Stimulated activated naive CD4-positive, alpha-beta T cell treated with Interleukin-2 at 50 U/mL for 16 hours (primary cell): Measurements from ENCODE around the gene KCNN3.
A peak's percentile ranks its signal among the peaks of the same experiment; 100 is the strongest.

ENCODE experiments used
- DNase-seq: peaks from one replicate; lab custom pipeline; 2025; lab: John Stamatoyannopoulos, UW

The KCNN3 gene

GRCh38 chr1:154861607-154862094, 8.4 kb downstream of the KCNN3 start:
- DNase-seq: no peak

- DNase-seq: no peak
Measured at GRCh38 chr1:154860156-154860870, 9.8 kb downstream of the KCNN3 start.

DNA sequence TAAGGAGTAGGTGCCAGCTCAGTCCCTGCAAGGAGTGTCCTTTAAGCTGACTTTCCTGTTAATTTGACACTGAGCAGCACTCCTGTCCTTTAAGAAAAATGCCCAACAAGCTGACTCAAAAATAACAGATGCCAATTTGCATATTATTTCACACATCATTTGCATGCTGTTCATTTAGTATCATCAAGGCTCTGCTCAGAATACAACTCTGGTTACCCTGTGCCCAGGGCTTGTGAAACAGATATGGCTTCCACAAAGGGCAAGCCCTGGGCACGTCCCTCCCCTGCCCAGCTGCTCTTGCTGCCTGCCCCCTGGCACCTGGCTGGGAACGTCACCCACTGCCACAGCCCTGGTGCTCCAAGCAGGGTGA, 10.3 kb downstream of the KCNN3 start:
- DNase-seq: no peak

- no peak for DNase-seq
Measured at GRCh38 chr1:154859151-154859785, 10.8 kb downstream of the KCNN3 start.

DNA sequence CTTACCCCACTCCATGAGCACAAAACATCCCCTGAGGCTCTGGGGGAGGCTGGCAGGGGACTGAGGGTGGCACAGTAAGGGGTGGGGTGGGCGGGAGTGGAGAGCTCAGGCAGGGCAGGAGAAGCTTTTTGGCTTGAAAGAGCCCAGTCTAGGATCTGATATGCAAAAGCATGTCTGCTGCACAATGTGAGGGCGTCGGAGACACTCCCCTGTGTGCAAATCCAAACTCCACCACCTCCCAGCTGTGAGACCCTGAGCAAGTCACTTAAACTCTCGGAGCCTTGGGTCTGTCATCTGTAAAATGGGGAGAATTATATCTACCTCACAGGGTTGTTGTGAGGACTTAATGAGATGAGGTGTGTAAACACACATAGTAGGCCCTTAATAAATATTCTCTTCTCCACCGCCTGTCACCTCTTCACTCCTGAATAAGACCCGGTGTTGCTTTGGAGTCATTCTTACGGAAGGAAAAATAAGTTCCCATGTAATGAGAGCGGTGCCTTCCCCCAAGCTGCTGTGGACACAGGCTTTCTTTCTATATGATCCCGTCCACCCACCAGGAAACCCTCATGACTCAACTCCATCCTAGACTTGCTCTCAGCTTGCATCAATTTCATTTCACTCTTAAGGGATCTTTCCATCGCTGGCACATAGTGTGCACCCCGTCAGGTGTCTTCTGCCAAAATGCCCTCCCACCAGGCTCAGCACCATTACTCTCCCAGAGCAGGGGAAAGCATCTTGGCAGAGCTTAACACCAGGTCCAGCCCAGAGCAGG, 12.5 kb downstream of the KCNN3 start:
- DNase-seq: no peak

DNA sequence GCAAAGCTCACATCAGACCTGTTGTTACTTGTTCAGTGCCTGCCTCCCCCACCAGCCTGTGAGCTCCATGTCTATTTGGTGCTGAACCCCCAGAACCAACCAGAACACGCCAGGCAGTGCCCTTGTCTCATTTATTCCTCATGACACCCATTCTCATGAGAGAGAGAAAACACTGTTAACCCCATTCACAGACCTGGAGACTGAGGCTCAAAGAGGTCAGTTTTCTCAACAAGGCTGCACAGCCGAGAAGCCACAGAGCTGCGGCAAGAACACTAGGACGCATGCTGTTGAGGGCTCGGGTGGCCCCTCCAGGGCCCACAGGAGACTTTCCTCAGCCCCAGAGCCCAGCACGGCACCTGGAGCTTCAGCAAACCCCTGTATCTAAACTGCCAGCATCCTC, 13.1 kb downstream of the KCNN3 start:
- no peak for DNase-seq

GRCh38 chr1:154856544-154856943, 13.5 kb downstream of the KCNN3 start:
- peak; percentile 6 for DNase-seq

DNA sequence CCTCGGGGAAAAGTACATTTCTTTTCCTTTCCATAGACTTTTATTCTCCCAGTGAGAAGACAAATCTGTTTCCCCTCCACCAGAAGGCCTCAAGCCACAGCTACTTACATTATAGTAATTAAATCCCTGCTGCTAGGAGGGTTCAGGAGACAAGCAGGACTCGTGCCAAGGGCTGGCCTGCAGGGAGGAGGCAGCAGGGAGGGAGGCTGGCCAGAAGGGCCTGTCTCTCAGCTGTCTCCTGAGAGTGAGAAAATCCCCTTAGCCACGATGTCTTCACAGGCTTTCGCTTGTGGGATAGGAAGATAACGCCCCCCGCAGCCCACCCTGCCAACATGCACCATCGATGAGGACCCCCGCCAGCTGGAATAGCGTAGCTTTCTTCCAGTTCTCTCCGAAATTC, 14.0 kb downstream of the KCNN3 start:
- no peak for DNase-seq

GRCh38 chr1:154855186-154855851, 14.8 kb downstream of the KCNN3 start:
- DNase-seq: no peak

DNA sequence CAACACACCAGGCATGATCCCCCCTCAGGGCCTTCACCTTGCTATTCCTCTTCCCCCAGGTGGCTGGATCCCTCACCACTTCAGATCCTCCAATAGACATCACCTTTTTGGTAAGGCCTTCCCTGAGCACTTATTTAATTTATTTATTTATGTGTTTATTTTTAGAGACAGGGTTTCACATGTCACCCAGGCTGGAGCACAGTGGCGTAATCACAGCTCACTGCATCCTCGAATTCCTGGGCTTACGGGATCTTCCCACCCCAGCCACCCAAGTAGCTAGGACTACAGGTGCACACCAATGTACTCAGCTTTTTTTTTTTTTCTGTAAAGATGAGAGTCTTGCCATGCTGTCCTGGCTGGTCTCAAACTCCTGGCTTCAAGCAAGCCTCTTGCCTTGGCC, 17.2 kb downstream of the KCNN3 start:
- DNase-seq: no peak

GRCh38 chr1:154851392-154852177, 18.5 kb downstream of the KCNN3 start:
- DNase-seq: no peak

GRCh38 chr1:154849645-154850131, 20.4 kb downstream of the KCNN3 start:
- peak; percentile 10 for DNase-seq

- DNase-seq: no peak
Measured at GRCh38 chr1:154848983-154849382, 21.1 kb downstream of the KCNN3 start.

DNA sequence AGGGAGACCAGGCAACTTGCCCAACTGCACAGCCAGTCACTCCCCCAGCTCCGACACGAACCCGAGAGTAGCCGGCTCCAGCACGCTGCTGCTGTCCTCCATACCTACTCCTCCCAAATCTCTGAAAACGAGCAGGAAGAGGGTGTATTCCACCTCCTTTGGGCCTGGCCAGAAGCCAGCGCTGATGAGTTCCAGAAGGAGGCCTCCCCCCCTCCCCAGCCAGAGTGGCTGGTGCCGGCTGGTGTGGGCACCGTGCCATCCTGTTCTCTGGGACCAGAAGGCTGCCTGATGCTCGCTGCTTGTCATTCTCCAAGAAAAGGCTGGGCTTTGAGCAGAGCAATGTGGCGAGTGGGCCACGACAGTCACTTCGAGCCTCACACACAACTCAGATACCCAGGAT, 22.2 kb downstream of the KCNN3 start:
- no peak for DNase-seq

DNA sequence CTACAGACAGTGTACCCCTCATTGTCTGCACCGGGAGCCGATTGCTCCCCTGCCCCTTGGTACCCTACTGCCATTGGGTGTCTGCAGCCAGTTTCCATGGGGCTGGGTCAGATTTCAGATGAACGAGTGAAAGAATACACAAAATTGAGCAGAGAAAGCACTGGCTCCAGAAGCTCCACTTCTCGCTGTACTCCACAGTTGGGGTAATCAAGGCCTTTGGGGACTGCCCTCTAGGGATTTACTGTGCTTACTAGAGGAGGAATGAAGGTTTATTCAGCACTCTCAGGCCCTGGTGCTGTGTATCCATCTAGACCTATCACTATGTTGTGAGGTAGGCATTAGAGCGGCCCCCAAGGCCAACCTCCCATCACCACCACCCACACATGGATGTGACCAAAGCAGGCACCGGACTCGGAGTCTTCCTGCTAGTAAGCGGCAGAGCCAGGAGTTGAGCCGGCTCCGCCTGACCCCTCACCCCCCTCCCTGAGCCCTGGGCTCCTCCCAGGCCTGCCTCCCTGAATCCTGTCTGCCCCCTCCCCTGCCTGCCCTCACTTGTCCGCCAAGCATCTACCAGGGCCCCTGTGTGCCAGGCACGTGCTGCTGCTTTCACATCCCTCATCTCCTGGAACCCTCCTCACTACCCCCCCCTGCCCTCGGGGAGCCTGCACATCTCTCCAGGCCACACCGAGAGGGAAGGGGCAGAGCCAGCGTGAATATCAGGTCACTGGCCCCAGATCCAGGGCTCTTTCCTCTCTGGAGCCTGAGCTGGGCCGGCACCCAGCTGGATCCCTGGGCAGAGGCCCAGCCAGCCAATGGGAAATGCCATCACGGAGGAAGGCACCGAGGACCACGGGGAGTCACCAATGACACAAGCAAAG, 23.3 kb downstream of the KCNN3 start:
- DNase-seq: no peak

- DNase-seq: no peak
Measured at GRCh38 chr1:154845879-154846278, 24.2 kb downstream of the KCNN3 start.

DNA sequence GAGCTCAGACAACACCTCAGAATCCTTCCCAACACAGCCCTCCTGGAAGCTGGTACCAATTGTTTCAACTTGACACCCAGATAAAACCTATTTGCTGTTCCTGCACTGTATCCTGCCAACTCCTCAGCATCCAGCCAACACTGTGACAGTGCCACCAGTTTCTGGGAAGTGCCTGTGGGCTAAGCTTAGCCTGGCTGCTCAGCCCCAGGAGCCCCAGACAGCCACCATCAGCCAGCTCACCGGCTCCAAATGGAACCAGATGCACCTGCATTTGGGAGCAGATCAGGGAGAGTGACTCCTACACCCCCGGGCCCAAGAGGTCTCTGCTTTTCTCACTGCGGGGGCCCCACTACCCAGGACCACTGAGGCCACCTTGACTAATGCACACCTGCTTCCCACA, 24.9 kb downstream of the KCNN3 start:
- DNase-seq: no peak

DNA sequence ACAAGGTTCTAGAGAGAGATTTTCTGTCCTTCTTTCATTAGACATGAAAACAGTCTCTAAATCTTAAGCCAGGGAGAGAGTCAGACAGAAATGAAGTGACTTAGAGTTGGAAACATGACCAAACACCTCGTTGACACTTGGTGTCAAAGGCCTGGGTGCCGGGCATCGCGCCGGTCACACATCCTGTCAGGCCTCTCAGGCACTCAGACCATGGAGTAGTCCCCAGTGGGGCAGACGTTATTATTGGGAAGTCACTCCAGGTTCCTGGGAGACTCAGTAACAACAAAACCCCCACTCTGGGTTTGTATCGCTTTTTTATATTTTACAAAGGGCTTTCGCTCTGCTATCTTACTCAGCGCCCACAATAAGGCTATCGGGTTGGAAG, 25.8 kb downstream of the KCNN3 start:
- DNase-seq: no peak

DNA sequence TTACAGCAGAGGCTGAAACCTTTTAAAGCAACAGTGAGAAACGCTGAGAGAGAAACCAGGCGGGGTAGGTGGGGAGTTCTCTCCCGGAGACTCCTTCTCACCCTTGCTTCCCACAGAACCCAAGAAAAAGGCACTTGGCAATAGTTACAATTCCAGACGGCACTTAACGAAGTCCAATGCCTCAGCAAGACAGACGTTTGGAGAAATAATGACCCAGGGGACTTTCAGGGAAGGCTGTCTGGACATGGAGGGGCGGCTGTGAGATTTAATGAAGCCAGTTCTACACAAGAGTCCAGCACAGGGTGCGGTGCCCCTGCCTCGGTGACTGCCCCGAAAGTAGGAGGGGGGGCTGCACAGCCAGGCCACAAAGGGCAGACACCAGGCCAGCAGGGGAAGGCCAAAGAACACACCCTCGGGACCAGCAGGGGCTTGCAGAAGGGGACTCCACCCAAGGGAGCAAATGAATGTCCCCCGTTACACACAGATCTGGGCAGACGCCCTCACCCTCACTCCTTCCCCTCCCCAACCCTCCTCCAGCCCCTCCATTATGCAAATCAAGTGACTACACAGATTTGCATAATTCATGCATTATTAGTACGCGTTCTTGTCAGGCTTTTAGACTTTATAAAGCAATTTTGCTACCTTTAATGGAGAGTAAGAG, 26.3 kb downstream of the KCNN3 start:
- no peak for DNase-seq

GRCh38 chr1:154842635-154843034, 27.4 kb downstream of the KCNN3 start:
- DNase-seq: no peak
